Ovary (tissue), 3 donors: Measurements from ENCODE around the gene FHOD3.

Experiments
- EP300 ChIP-seq: sonication (generic); formaldehyde crosslinking; IDR thresholded peaks from one replicate; pipeline ENCODE4 v1.6.1; 2017; ENCODE audit warnings: antibody characterized with exemption
- POLR2A ChIP-seq: fragments of 450-650 bp; IDR thresholded peaks from one replicate; pipeline ENCODE4 v1.6.1; 2017; ENCODE audit warnings: antibody characterized with exemption, mild to moderate bottlenecking, moderate library complexity
- TF ChIP-seq, protein P1 (sequence below), 3 donors: fragments of 450-650 bp in 2 of 3; fragments of 200-600 bp in 1 of 3; IDR thresholded peaks; one replicate each; pipeline versions ENCODE4 v1.5.1 to v1.8.0; 2016 to 2022; ENCODE audit warnings: antibody characterized with exemption in 3 of 3, mild to moderate bottlenecking in 1 of 3
- donor health status: DM: no; HTN: no; CAD: no.

DNA sequence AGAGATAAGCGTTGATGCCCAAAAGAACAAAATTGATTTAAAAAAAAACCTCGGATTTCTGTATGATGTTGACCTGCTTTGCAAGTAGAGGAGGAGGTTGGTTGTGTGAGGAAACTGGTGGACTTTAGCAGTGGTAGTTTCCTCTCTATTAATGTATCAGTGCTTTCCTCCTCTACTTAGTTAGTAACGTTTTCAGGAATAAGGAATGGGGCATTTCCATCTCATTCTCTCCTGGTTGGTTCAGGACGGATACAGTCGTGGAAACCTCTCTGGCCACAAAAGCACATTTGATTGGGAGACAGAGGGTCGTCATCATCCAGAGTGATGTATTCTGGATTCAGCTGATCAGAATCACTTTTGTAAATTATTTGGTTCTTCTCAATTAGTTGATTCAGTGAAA lies 1.5 kb downstream of the FHOD3 start:
- TF ChIP-seq EP300 (no peak), POLR2A (no peak)
- TF ChIP-seq, protein P1, sequence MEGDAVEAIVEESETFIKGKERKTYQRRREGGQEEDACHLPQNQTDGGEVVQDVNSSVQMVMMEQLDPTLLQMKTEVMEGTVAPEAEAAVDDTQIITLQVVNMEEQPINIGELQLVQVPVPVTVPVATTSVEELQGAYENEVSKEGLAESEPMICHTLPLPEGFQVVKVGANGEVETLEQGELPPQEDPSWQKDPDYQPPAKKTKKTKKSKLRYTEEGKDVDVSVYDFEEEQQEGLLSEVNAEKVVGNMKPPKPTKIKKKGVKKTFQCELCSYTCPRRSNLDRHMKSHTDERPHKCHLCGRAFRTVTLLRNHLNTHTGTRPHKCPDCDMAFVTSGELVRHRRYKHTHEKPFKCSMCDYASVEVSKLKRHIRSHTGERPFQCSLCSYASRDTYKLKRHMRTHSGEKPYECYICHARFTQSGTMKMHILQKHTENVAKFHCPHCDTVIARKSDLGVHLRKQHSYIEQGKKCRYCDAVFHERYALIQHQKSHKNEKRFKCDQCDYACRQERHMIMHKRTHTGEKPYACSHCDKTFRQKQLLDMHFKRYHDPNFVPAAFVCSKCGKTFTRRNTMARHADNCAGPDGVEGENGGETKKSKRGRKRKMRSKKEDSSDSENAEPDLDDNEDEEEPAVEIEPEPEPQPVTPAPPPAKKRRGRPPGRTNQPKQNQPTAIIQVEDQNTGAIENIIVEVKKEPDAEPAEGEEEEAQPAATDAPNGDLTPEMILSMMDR (IDR thresholded peaks at IDR 0.05), result no peak
